ENCODE data around the gene KRIT1.
"Not testable (repeated sequence)": the region's sequence is repeated elsewhere in the genome, so short reads cannot be mapped to it uniquely, and the experiment has no call there.

The KRIT1 gene

DNA sequence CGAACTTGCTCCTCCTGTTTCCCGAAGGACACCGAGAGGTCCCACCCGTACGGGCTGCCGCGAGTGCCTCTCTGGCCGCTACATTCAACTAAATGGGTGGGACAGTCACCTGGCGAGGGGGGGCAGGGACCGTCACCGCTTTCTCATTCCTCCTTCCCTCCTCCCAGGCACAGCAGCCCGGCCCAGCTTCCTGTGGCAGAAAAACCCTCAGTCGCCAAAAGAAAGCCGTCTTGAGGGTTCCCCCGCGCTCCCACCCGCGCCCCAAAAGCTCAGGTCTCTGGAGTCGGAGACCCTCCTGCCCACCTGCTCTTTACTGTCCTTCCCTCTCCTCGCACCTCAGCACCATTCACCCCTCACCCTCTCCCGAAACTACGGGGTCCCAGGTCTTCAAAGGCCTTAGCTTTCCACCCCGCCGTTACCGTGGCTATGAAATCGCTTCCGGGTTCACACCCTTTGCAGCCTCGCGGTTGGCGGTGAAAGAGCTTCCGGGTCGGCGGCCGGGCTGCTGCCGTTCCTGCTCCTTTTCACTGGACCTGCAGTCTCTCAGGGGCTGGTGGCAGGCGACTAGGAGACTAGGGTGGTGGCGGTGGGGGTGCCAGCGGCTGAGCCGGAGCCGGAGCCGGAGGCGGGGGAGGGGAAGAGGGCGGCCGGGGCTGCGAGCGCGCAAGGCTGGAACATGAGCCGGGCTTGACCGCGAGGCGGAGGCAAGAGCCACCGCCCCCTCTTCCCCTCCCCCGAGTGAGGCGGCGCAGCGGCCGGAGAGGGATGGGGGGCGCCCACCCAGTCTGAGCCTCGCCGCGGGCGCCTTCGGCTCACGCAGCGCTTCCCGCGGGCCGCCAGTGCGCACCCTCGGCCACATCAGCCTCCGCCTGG is at the start of gene KRIT1, which contains the start of gene ANKIB1:
TSS of gene KRIT1 (minus strand) at position 428 of the 873 bp plus-strand sequence. CDS start 3,779 bp downstream, outside the sequence.
TSS of gene ANKIB1 (plus strand) at position 488 of the 873 bp plus-strand sequence. CDS start 49,005 bp downstream, outside the sequence.
- DNase-seq: peak; percentile 85

DNA sequence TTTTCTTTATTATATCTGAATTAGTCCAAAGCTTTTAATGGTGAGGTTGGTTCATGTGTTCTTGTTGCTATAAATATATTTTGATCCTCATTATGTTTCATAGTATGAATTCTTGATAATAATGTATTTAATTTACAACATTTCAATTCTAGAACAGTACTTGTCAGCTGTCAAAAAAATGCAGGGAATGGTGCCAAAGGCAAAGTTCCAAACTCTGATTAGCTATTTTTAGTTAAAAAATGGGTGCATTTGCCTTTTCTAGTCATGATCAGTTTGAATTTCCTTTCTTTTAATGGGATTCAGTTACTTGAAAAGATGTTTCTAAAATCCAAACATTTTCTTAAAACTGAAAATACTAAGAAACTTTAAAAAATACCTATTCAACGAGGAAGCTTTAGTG is 49.7 kb upstream of the KRIT1 start:
- DNase-seq: no peak

DNA sequence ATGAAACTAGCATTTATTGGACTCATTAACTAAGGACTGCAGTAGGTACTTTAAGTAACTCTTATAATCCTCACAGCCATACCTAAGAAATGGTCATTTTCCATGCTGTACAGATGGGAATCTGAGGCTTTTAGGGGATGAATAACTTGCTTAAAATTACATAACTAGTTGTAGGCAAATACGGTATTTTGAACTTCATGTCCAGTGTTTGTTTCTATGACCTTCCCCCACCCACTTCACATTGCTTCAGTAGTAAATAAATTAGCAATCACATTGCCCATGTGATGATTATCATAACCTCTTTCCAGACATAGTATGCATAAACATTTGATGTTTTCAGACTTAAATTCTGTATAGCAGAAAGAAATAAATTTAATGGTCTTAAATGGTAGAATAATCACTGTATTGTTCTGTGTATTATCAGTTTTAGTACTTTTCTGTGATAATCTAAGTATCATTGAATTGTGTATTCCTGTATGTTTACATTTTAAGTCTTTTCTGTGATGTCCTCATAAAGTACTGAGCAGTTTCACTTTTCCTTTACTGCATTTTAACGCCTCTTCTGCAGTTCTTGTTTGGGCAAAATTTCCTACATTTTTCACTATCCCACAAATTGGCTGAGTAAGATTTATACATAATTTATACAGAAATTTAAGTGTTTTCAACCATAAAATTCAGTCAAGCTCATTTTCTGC is 48.3 kb upstream of the KRIT1 start:
- peak; percentile 13 for DNase-seq

DNA sequence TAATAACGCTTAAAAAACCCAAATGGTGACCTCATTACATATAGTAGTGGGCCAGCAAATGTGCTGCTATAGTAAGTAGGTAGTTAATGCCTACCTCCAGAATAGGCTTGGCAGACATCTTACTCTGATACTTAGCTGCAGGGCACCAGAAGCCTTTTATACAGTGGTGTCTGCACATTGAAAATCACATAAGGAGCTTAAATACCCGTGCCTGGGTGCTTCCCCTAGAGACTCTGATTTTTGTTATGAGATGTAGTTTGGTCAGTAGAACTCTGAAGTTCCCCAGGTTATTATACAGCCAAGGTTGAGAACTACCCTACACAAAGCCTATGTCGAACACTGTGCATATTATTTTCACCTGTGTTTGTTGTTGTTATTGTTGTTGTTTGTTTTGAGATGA is 47.3 kb upstream of the KRIT1 start:
- no peak for DNase-seq

DNA sequence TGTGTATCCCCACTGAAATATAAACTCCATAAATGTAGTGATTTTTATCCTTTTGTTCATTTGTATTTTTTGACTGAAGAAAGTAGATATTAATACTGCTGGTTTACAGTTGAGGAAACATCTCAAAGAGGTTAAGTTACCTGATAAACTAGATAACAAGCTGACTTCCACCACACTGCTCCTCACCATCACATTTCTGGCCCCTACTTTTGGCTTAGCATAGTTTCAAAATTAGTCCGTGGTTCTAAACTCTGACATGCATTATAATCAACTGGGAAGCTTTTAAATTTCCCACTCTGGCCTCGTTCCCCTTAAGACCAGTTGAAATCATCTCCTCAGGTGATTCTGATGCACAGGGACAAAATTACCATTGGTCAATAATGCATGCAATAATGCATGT is 43.6 kb upstream of the KRIT1 start:
- DNase-seq: no peak

DNA sequence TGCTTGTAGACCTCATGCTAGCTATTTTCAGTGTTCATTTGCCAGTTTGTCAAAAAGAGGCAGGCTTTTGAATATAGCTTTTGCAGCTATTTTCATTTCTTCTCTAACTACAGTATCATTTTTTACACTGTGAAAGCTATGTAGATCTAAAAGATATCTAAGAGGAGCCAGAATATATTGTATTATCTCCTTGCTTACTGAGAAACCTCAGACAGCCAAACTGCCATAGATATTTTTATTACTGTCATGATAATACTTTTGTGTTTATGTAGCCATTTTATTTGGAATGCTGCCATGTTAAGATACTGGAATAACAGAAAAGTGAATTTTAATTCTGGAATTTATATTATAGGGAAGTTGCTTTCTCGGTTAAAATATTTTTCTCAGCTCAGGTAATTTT is 37.2 kb upstream of the KRIT1 start:
- DNase-seq: no peak

DNA sequence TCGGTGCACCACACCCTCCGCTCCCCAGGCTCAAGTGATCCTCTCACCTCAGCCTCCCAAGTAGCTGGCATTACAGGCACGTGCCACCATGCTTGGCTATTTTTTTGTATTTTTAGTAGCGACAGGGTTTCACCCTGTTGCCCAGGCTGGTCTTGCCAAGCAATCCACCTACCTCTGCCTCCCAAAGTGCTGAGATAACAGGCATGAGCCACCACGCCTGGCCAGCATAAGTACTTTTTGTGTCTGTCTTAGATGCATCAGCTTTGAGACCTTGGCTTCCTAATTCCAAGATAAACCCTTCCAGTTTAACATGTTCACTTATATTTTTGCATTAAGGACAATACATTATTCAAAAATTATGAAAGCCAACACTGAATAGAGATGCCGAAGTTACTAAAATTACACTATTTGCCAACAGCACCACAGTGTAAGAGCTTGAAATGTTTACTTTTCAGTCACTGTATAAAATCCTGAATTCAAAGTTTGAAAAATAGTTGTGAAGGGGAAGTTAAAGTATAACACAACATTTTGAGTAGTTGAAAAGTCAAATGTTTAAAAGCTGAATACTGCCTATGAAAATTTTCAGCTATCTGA is 36.6 kb upstream of the KRIT1 start:
- DNase-seq: no peak

DNA sequence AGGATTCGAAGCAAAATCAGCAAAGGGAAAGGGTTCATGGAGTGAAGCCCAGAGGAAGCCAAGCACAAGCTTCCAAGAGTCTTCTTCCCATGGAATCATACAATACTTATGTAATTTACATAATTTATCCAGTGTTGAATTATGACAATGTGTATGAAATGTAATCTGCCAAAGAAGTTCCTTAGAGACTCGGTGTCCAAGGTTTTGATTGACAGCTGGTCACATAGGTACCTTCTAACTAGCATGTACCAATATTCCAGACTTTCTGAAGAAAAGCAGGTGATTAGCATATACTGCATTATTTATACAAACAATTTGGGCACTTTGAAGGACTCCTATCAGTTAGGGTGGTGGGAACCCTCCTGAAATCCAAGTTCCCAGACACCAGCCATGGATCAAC is 35.3 kb upstream of the KRIT1 start:
- DNase-seq: no peak

DNA sequence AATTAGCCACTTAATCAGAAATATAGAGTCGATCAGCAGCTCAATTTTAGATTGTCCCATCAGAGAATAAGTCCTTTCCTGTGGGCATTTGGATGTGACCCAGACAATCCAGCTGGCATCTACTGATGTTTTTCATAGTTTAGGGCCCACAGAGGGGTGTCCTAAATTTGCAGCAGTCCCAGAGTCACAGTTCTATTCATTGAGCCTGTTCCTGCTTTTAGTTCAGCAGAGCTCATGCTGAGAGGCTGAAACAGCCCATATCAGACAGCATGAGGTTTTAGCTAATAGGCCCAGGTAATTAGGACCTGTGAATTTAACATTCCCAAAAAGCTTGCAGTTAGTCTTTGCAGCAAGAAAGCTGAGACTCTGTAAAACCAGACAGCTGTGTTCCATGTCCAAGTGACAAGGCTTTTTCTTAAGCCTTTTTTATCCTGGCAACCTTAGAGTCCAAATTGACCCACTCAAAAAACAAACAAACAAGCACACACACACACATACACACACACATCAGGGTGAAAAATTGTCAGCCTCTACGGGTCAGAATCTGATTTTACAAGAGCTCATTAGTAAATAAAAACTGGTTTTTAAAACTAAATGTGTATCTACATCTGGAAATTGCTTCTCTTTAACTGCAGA is 33.8 kb upstream of the KRIT1 start:
- DNase-seq: no peak

DNA sequence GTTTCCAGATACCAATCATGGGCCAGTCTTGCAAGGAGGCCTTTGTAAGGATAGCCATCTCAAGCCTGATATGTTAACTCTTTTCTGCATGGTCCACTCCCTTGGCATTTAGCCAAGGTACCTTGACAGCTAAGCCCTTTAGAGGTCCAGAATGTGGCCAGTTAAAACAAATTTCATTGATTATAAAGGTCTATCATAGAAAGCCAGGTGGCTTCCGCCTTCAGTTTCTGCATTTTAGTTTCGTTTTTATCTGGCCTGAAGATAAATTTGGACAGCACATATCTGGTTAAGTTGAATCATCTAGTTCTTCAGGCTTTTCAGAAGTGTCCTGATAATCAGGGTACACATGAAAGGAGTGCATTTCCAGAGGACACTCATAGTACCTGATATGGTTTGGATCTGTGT is 30.7 kb upstream of the KRIT1 start:
- no peak for DNase-seq

DNA sequence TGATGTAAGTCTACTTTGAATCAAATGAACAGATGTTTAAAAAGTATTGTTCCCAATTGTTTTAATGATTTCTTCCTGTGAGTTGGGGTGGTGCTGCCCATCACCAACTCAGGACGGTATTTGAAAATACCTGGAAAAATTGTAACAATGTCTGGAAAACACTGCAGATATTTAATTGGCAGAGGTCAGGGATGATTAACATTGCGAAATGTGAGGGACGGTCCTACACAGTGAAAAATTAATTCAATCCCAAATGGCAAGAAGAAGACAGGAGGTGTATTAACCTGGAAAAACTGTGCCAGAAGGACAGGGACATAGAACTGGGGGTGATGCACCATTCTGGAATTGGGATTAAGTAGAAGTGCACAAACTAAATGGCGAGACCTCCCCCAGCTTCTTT is 29.6 kb upstream of the KRIT1 start:
- DNase-seq: no peak

DNA sequence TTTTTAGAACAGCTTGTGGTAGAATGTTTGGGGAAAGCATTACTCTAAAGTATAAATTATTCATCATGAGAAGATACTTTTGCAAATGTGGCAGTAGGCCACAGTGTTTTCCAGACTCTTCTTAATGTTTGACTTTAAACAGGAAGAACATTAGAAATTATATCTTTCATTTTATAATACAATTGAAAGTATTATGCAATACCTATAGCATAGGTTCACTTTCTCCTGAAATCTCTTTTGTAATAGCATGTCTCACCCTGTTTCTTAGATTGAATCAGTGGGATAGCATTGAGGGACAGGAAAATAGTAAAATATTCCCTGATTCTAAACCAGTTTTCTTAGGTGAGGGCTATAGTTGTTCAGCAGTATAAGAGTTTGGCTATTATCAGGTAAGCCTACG is 23.2 kb upstream of the KRIT1 start:
- no peak for DNase-seq

DNA sequence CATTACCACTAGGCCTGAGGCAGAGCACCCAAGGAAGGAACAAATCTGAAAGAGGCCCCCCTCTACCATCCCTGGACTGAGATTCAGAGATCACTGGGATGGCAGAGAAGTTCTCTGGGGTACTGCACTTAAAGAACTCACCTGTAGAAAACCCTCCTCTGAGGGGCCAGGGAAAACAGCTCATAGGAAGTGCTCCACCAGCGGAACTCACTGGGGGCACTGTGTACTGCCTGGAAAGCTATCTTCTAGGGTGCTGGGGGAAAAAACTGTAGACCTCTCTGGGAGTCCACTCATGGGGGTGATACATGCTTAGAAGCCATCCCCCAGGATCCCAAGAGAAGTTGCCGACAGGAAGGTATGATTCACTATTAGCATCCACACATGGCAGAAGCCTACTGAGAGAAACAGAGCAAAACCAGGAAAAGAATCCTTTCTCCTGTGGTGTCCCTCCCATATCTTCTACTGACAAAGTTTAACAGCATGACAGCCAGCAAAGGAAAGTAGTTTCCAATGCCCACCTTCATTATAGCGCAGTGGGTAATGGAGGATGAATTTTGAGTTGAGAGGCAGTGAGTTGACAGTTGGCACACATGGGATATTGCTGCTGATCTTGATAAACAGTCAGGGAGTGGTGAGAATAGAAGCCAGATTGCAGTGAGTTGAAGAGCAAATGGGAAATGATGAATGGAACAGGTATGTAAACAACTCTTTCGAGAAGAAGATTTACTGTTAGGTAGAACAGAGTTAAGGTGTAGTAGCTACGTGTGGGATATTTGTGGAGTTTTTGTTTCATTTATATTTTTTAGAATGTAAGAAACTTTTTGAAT is 20.9 kb upstream of the KRIT1 start:
- DNase-seq: no peak

DNA sequence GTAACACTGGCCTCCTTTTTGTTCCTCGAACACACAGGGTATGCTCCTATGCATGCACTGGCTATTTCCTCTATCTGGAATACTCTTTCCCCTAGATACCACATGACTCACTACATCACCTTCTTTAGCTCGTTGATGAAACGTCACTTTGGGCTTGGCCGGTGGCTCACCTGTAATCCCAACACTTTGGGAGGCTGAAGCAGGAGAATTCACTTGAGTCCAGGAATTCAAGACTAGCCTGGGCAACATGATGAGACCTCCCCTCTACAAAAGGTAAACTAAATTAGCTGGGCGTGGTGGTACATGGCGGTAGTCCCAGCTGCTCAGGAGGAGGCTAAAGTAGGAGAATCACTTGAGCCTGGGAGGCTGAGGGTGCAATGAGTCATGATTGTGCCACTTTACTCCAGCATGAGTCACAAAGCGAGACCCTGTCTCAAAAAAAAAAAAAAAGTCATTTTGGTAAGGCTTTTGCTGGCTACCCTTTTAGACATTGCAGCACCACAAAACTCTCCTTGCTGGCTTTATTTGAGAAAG is 14.6 kb upstream of the KRIT1 start:
- DNase-seq: no peak

DNA sequence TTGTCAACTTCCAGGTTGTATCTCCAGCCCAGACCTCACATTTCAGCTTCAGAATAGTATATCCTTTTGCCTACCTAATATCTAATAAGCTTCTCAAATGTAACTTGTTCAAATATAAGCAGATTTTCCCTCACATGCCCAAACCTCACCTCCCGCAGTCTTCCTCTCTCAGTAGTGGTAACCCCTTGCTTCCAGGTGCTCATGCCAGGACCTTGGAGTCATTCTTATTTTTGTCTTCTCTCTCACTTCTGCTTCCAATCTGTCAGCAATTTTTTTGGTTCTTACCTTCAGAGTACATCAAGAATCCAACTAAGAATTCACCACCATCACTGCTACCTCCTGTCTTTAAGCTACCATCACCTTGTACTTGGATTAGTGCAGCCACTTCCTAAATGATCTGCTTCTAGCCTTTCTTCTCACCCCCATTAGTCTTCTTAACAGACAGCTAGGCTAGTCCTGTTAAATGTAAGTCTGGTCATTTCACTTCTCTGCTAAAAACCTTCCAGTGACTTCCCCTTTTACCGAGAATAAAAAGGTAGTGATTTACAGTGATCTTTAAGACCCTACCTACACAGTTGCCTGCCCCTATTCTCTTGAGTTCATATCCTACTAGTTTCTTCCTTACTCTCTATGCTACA is 14.0 kb upstream of the KRIT1 start:
- no peak for DNase-seq

DNA sequence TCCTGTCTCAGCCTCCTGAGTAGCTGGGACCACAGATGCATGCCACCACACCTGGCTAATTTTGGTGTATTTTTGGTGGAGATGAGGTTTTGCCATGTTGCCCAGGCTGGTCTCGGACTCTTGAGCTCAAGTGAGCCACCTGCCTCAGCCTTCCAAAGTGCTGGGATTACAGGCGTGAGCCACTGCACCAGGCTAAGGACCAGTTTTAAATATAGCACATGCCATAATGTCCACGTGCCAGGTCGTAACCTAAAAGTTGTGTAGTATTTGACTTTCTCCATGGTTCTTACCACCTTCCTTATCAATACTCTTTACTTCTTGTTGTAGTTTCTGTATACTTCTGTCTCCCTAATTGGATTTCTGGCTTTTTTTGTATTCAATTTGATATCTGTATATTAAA is 13.3 kb upstream of the KRIT1 start:
- no peak for DNase-seq

DNA sequence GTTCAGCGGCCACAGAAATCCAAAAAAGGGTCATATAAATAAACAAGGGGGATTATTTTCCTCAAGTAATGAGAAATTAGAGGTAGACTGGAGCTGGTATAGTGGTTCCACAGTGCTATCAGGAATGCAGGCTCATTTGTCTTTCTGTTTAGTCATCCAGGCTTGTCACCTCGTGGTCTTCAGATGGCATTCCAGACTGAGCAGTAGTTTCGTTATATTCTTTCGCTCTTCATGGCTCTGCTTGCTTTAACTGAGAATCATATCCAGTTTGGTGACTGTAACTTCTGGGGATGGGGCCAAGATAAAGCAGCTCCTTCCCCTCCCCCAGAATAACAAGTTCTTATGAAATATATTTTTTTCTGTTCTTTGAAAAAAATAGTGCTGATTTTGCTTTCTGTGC is 9.6 kb upstream of the KRIT1 start:
- DNase-seq: peak; percentile 51

DNA sequence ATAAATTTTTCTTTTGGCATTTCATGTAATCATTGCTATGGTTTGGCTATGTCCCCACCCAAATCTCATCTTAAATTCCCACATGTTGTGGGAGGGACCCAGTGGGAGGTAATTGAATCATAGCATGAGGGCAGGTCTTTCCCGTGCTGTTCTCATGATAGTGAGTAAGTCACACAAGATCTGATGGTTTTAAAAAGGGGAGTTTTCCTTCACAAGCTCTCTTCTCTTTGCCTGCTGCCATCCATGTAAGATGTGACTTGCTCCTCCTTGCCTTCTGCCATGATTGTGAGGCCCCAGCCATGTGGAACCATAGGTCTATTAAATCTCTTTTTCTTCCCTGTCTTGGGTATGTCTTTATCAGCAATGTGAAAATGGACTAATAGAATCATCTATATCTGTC is 9.1 kb upstream of the KRIT1 start:
- not testable (repeated sequence) for DNase-seq

DNA sequence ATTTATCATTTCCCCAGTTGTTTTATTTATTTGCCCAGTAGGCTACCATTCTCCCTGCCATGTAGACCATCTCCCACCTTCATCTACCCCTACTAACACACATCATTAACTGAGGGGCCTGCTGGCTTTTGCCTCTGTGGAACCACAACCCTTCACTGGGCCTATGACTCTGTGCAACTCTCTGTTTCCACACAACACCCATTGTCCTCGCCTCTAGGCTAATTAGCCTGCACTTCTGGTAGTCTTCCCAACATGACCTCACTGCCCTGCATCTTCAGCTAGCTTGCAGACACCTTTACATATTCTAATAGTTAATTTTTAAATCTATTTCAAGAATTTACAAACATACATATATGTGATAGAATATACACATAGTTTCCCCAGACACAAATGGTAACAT is 7.5 kb upstream of the KRIT1 start:
- DNase-seq: no peak

DNA sequence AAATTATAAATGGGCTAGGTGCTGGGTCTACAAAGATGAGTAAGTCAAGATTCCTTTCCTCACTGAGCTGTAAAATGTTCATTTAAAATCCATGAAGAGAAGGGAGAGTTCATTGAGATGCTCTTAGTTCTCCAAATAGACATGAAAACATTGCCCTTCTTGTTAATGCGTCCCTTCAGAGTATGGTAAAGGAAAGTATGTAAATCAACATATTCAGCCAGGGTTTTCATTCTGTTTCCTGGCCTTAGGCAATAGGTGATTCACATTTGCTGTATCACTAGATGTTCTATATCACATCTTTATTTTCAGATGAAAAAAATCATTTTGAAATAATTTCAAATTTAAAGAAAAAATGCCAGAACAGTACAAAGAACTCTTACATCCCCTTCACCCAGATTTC is 5.5 kb upstream of the KRIT1 start:
- DNase-seq: no peak

DNA sequence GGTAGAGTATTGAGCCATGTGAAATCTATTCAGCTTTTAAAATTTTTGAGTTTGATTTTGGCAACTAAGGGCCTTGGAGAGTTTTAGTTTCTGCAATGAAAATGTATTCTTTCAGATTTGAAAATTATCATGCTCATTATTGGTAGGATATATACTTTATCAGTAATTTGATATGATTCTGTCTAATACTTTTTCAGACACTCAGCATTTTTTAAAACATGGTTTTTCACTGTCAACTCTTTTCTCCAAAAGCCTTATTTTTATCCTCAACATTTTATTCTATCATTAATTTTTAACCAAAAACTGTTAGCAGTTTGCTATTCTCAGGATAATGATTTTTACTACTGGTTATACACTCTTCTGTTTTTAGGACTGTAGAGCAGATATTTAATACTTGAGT is 4.9 kb upstream of the KRIT1 start:
- DNase-seq: no peak
